GM23338 (cell line): ENCODE measurements around the gene RGS7.

Experiments
- CREB1 ChIP-seq: fragments of 250-450 bp; sonication (Bioruptor Pico); IDR thresholded peaks from 2 replicates; pipeline ENCODE4 v1.5.0; 2020; ENCODE audit warnings: low read depth, mild to moderate bottlenecking, moderate library complexity
- CTCF ChIP-seq, 2 experiments: fragments of 200-600 bp in 1 of 2; sonication (generic) in 1 of 2; conservative IDR thresholded peaks; 2 replicates each; pipeline versions ENCODE4 v1.5.1 to v1.6.1; 2016 to 2017; ENCODE audit warnings: antibody characterized with exemption in 2 of 2, low read depth in 2 of 2, mild to moderate bottlenecking in 2 of 2, moderate library complexity in 1 of 2
- EZH2 ChIP-seq: fragments of 200-600 bp; sonication (generic); IDR thresholded peaks from one replicate; pipeline ENCODE4 v1.8.0; 2017; ENCODE audit warnings: antibody characterized with exemption, mild to moderate bottlenecking, low read depth; ENCODE audit not compliant: unreplicated experiment
- EZH2phosphoT487 ChIP-seq: fragments of 200-600 bp; sonication (generic); IDR thresholded peaks from one replicate; pipeline ENCODE4 v1.8.1; 2018; ENCODE audit warnings: antibody characterized with exemption; ENCODE audit not compliant: unreplicated experiment
- JUNB ChIP-seq: IDR thresholded peaks from one replicate; pipeline ENCODE4 v1.6.1; 2016; ENCODE audit warnings: antibody characterized with exemption; ENCODE audit not compliant: unreplicated experiment
- POLR2AphosphoS5 ChIP-seq: IDR thresholded peaks from 2 replicates; pipeline ENCODE4 v1.6.1; 2016; ENCODE audit warnings: antibody characterized with exemption, low read depth
- REST ChIP-seq: IDR thresholded peaks from one replicate; pipeline ENCODE4 v1.6.1; 2018; ENCODE audit warnings: antibody characterized with exemption; ENCODE audit not compliant: unreplicated experiment
- STAT1 ChIP-seq: IDR thresholded peaks from one replicate; pipeline ENCODE4 v1.6.1; 2016; ENCODE audit warnings: antibody characterized with exemption; ENCODE audit not compliant: unreplicated experiment
- ZNF114 ChIP-seq: fragments of 250-450 bp; sonication (Bioruptor Pico); IDR thresholded peaks from 2 replicates; pipeline ENCODE4 v1.5.0; 2020; ENCODE audit warnings: mild to moderate bottlenecking, moderate library complexity
- TF ChIP-seq, protein P1 (sequence below): IDR thresholded peaks from 2 replicates; pipeline ENCODE4 v1.6.1; 2016; ENCODE audit warnings: antibody characterized with exemption
- TF ChIP-seq, protein P2 (sequence below): fragments of 250-450 bp; sonication (Bioruptor Pico); IDR thresholded peaks from 2 replicates; pipeline ENCODE4 v1.5.0; 2020; ENCODE audit warnings: mild to moderate bottlenecking, moderate library complexity

- TF ChIP-seq EZH2phosphoT487 (no peak), CTCF (conservative IDR thresholded peaks at IDR 0.05; ENCODE audit: low read depth in 2 of 2) (no peak), POLR2AphosphoS5 (no peak), EZH2 (no peak), REST (no peak), CREB1 (CRISPR knock-in tag) (no peak), STAT1 (no peak), JUNB (no peak), ZNF114 (CRISPR knock-in tag) (no peak)
- TF ChIP-seq, protein P1, sequence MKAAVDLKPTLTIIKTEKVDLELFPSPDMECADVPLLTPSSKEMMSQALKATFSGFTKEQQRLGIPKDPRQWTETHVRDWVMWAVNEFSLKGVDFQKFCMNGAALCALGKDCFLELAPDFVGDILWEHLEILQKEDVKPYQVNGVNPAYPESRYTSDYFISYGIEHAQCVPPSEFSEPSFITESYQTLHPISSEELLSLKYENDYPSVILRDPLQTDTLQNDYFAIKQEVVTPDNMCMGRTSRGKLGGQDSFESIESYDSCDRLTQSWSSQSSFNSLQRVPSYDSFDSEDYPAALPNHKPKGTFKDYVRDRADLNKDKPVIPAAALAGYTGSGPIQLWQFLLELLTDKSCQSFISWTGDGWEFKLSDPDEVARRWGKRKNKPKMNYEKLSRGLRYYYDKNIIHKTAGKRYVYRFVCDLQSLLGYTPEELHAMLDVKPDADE, result no peak
- TF ChIP-seq, protein P2, sequence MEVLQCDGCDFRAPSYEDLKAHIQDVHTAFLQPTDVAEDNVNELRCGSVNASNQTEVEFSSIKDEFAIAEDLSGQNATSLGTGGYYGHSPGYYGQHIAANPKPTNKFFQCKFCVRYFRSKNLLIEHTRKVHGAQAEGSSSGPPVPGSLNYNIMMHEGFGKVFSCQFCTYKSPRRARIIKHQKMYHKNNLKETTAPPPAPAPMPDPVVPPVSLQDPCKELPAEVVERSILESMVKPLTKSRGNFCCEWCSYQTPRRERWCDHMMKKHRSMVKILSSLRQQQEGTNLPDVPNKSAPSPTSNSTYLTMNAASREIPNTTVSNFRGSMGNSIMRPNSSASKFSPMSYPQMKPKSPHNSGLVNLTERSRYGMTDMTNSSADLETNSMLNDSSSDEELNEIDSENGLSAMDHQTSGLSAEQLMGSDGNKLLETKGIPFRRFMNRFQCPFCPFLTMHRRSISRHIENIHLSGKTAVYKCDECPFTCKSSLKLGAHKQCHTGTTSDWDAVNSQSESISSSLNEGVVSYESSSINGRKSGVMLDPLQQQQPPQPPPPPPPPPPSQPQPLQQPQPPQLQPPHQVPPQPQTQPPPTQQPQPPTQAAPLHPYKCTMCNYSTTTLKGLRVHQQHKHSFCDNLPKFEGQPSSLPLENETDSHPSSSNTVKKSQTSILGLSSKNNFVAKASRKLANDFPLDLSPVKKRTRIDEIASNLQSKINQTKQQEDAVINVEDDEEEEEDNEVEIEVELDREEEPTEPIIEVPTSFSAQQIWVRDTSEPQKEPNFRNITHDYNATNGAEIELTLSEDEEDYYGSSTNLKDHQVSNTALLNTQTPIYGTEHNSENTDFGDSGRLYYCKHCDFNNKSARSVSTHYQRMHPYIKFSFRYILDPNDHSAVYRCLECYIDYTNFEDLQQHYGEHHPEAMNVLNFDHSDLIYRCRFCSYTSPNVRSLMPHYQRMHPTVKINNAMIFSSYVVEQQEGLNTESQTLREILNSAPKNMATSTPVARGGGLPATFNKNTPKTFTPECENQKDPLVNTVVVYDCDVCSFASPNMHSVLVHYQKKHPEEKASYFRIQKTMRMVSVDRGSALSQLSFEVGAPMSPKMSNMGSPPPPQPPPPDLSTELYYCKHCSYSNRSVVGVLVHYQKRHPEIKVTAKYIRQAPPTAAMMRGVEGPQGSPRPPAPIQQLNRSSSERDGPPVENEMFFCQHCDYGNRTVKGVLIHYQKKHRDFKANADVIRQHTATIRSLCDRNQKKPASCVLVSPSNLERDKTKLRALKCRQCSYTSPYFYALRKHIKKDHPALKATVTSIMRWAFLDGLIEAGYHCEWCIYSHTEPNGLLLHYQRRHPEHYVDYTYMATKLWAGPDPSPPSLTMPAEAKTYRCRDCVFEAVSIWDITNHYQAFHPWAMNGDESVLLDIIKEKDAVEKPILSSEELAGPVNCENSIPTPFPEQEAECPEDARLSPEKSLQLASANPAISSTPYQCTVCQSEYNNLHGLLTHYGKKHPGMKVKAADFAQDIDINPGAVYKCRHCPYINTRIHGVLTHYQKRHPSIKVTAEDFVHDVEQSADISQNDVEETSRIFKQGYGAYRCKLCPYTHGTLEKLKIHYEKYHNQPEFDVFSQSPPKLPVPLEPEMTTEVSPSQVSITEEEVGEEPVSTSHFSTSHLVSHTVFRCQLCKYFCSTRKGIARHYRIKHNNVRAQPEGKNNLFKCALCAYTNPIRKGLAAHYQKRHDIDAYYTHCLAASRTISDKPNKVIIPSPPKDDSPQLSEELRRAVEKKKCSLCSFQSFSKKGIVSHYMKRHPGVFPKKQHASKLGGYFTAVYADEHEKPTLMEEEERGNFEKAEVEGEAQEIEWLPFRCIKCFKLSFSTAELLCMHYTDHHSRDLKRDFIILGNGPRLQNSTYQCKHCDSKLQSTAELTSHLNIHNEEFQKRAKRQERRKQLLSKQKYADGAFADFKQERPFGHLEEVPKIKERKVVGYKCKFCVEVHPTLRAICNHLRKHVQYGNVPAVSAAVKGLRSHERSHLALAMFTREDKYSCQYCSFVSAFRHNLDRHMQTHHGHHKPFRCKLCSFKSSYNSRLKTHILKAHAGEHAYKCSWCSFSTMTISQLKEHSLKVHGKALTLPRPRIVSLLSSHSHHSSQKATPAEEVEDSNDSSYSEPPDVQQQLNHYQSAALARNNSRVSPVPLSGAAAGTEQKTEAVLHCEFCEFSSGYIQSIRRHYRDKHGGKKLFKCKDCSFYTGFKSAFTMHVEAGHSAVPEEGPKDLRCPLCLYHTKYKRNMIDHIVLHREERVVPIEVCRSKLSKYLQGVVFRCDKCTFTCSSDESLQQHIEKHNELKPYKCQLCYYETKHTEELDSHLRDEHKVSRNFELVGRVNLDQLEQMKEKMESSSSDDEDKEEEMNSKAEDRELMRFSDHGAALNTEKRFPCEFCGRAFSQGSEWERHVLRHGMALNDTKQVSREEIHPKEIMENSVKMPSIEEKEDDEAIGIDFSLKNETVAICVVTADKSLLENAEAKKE, result no peak
Observed at GRCh38 chr1:241102664-241103063, 254.3 kb downstream of the RGS7 start.
